GM12872 (cell line): ENCODE data around the gene RHOT2.

Source experiments
- CTCF ChIP-seq: IDR thresholded peaks from 3 replicates; pipeline ENCODE4 v1.5.1; 2011; ENCODE audit warnings: low read depth, mild to moderate bottlenecking, low read length, moderate library complexity; ENCODE audit not compliant: insufficient read depth

RHOT2 gene

DNA sequence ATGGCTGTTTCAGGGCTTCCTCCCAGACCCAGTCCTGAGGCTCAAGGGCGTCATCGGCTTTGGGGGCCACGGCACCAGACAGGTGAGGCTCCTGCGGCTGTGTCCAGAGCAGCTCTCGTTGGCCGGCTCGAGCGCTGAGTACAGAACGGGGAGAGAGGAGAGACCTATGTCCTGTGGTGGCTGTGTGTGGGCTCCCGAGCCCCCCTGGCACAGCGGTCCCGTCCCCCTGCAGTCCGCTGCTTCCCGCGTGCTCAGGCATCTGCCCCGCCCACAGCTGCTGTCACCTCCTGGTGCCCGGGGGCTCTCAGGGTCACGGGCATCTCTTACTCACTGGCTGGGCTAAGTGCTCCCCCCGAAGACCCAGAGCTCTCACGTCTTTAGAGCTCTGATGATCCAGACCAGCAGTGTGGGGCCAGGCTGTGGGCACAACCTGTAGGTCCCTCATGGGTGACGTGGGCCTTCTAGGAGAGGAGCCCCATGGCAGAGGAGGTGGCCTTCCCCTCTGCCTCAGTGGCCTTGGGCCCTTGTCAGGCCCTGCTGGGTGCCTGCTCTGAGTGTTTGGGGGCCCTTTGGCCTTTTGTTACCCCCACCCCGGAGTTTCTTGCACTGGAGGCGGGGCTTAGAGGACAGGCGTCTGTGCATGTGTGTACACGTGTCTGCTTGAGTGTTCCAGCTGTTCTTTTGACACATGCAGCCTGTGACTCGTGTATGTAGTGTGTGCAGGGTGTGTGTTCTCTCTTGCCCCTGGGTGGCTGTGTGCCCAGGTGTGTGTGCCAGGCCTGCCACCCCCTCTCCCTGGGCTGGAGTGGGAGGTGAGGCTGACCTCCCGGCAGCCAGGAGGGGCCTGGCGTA is 15.3 kb upstream of the RHOT2 start:
- no peak for TF ChIP-seq CTCF

DNA sequence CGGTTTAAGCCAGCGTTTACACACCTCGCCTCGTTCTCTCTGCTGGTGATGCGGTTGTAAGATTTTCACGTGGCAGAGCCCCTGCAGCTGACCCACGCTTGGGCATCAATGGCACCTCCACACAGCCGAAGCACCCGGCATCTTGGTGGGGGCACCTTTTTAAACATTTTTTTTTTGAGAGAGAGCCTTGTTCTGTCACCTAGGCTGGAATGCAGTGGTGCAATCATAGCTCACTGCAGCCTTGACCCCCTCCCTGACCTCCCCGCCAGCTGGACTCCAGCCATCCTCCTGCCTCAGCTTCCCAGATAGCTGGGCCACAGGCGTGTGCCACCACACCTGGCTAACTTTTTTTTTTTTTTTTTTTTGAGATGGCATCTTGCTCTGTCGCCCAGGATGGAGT is 13.9 kb upstream of the RHOT2 start:
- no peak for TF ChIP-seq CTCF

- no peak for TF ChIP-seq CTCF
These were observed 10.4 kb upstream of the RHOT2 start for GRCh38 chr16:657487-657886.

DNA sequence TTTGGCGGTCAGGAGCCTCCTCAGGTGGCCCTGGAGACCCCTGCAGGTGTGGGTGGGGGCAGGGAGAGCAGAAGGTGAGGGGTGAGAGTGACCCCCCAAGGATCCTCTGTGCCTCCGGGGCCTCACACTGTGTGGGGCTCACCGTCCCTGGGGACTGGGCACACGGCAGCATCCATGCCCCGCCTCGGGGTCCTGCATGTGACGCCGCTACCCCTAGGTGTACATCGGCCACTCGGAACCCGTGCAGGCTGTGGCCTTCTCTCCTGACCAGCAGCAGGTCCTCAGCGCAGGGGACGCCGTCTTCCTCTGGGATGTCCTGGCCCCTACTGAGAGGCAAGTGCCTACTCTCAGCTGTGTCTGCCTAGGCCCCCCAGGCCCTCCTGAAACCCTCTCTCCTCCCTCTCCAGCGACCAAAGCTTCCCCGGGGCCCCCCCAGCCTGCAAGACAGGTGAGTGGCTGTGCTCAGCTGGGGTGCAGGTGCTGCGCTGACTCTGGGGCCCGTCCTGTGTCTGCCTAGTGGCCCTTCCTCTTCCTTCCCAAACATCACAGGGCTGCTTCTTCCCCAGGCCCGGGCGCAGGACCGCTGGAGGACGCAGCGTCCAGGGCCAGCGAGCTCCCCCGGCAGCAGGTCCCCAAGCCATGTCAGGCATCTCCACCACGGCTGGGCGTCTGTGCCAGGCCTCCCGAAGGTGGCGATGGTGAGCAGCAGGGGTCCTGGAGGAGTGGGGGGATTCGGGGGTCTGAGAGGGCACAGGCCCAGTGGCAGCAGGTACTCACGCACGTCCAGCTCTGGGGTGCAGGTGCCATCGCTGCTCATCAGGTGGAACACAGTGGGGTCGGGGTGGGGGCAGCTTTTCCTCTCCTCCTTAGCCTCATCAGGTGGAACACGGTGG is 9.0 kb upstream of the RHOT2 start:
- 0 out of 3 replicates have a peak, but pooled peaks have one; percentile 10 for TF ChIP-seq CTCF

DNA sequence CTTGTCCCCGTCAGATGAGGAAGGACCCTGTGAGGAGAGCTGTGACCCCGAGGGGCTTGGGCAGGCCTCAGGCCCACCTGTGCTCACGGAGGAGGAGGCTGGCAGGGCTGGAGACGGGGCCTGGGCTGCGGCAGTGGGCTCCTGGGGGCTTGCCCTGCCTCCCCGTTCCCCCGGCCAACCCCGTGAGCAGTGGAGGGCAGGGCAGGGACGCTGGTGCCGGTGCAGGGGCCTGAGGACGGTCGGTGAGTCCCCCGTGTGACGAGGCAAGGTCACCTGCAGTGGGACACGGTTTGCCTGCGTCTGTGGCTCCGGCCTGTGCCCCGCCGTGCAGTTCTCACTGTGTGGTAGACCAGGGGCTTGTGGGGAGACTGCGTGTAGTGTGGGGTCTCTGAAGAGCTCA is 8.3 kb upstream of the RHOT2 start:
- no peak for TF ChIP-seq CTCF

GRCh38 chr16:660132-660458 is 7.8 kb upstream of the RHOT2 start:
- TF ChIP-seq CTCF = no peak

GRCh38 chr16:660459-661183 is 7.3 kb upstream of the RHOT2 start:
- TF ChIP-seq CTCF = peak; percentile 51
